K562 (cell line): ENCODE data around the gene SEC63. TPM values are rescaled to one million over a fixed set of nuclear protein-coding genes. Genes with fewer than 3 reads are reported as not detected.
A peak's percentile ranks its signal among the peaks of the same experiment; 100 is the strongest.

Source experiments
- BRF1 ChIP-seq: IDR thresholded peaks from 3 replicates; pipeline ENCODE4 v1.6.1; 2011; ENCODE audit warnings: borderline replicate concordance, mild to moderate bottlenecking; ENCODE audit not compliant: insufficient read length; ENCODE audit errors: extremely low read depth
- CBFA2T2 ChIP-seq: fragments of 450-650 bp; conservative IDR thresholded peaks from 2 replicates; pipeline ENCODE4 v1.6.1; 2017; ENCODE audit warnings: mild to moderate bottlenecking
- CBFA2T3 ChIP-seq: fragments of 450-650 bp; IDR thresholded peaks from 2 replicates; pipeline ENCODE4 v1.6.1; 2017
- CBX1 ChIP-seq: sonication (generic); IDR thresholded peaks from 2 replicates; pipeline ENCODE4 v1.6.1; 2016; ENCODE audit warnings: antibody characterized with exemption, low read depth, mild to moderate bottlenecking
- FOXK1 ChIP-seq: sonication (generic); formaldehyde crosslinking; IDR thresholded peaks from 2 replicates; pipeline ENCODE4 v1.8.0; 2022; ENCODE audit warnings: missing genetic modification reagents, mild to moderate bottlenecking, borderline replicate concordance
- JUNB ChIP-seq: fragments of 450-650 bp; formaldehyde crosslinking; conservative IDR thresholded peaks from 2 replicates; pipeline ENCODE4 v1.4.0; 2020; ENCODE audit warnings: mild to moderate bottlenecking
- KDM1A ChIP-seq, 2 experiments: fragments of 450-650 bp; IDR thresholded peaks; 2 replicates each; pipeline ENCODE4 v1.6.1; 2016; ENCODE audit warnings: mild to moderate bottlenecking in 2 of 2
- MAZ ChIP-seq, 2 experiments: fragments of 450-650 bp in 1 of 2; sonication (generic) in 1 of 2; formaldehyde crosslinking; IDR thresholded peaks in 1 of 2; conservative IDR thresholded peaks in 1 of 2; 2 replicates each; pipeline versions ENCODE4 v1.4.0 to v1.5.0; 2020; ENCODE audit warnings: mild to moderate bottlenecking in 1 of 2, missing genetic modification reagents in 1 of 2
- MLX ChIP-seq, 2 experiments: fragments of 450-650 bp in 1 of 2; sonication (generic) in 1 of 2; formaldehyde crosslinking; conservative IDR thresholded peaks; 2 replicates each; pipeline versions ENCODE4 v1.4.0 to v1.8.1; 2020 to 2022; ENCODE audit warnings: mild to moderate bottlenecking in 1 of 2, missing genetic modification reagents in 1 of 2
- NCOR1 ChIP-seq: fragments of 450-650 bp; IDR thresholded peaks from 2 replicates; pipeline ENCODE4 v1.6.1; 2016; ENCODE audit warnings: mild to moderate bottlenecking, moderate library complexity
- PCBP2 ChIP-seq: fragments of 200-400 bp; formaldehyde crosslinking; IDR thresholded peaks from 2 replicates; pipeline ENCODE4 v1.6.1; 2018; ENCODE audit warnings: low read length, low read depth, mild to moderate bottlenecking, moderate library complexity; ENCODE audit not compliant: poor library complexity, severe bottlenecking
- POU5F1 ChIP-seq: fragments of 150-350 bp; IDR thresholded peaks from 2 replicates; pipeline ENCODE4 v1.6.1; 2014; ENCODE audit warnings: borderline replicate concordance, low read length, low read depth, mild to moderate bottlenecking; ENCODE audit not compliant: partially characterized antibody
- RAD51 ChIP-seq: fragments of 450-650 bp; IDR thresholded peaks from 2 replicates; pipeline ENCODE4 v1.7.1; 2016; ENCODE audit warnings: low read depth, mild to moderate bottlenecking, borderline replicate concordance
- RBBP5 ChIP-seq: fragments of 200-600 bp; sonication (generic); IDR thresholded peaks from 2 replicates; pipeline ENCODE4 v1.6.1; 2012; ENCODE audit warnings: borderline replicate concordance, mild to moderate bottlenecking, low read length, control low read depth, inconsistent platforms; ENCODE audit not compliant: insufficient read depth, poor library complexity, severe bottlenecking
- RCOR1 ChIP-seq, 2 experiments: IDR thresholded peaks; 2 replicates each; pipeline ENCODE4 v1.6.1; 2012; ENCODE audit warnings: low read depth in 2 of 2, low read length in 2 of 2, borderline replicate concordance in 1 of 2, improper control_type of control experiment in 1 of 2
- SIN3B ChIP-seq: fragments of 450-650 bp; IDR thresholded peaks from 2 replicates; pipeline ENCODE4 v1.6.1; 2017; ENCODE audit warnings: low read depth, mild to moderate bottlenecking, moderate library complexity
- SMARCE1 ChIP-seq: fragments of 450-650 bp; IDR thresholded peaks from 2 replicates; pipeline ENCODE4 v1.7.1; 2016; ENCODE audit warnings: mild to moderate bottlenecking
- TAL1 ChIP-seq: fragments of 450-650 bp; IDR thresholded peaks from 2 replicates; pipeline ENCODE4 v1.6.1; 2016; ENCODE audit warnings: mild to moderate bottlenecking
- WHSC1 ChIP-seq: IDR thresholded peaks from one replicate; pipeline ENCODE4 v1.6.1; 2012; ENCODE audit warnings: low read length, control low read depth, inconsistent platforms
- ZKSCAN3 ChIP-seq: fragments of 250-450 bp; sonication (Bioruptor Pico); IDR thresholded peaks from 2 replicates; pipeline ENCODE4 v1.4.0; 2020
- ZNF449 ChIP-seq: fragments of 250-450 bp; sonication (Bioruptor Pico); IDR thresholded peaks from 2 replicates; pipeline ENCODE4 v1.8.0; 2022; ENCODE audit warnings: moderate library complexity, mild to moderate bottlenecking, inconsistent platforms
- ZNF511 ChIP-seq: sonication (generic); formaldehyde crosslinking; IDR thresholded peaks from 2 replicates; pipeline ENCODE4 v1.8.0; 2022; ENCODE audit warnings: mild to moderate bottlenecking, missing genetic modification reagents
- ZNF609 ChIP-seq: sonication (generic); formaldehyde crosslinking; IDR thresholded peaks from 2 replicates; pipeline ENCODE4 v1.8.1; 2023; ENCODE audit warnings: missing genetic modification reagents, mild to moderate bottlenecking, borderline replicate concordance
- polyA plus RNA-seq, 8 experiments: library from polyadenylated mRNA; depleted of rRNA in 4 of 8; stranded (reverse) in 5 of 8; unstranded in 3 of 8; fragments of >200 nt; fragmentation: Nextera tagmentation in 2 of 8; fragmentation: Illumina TruSeq in 1 of 8; extraction: Ambion mirVana in 2 of 8; extraction: Trizol in 1 of 8; gene quantifications; 2 replicates each; pipeline versions ENCODE4 v1.2.1 to v1.2.3, GENCODE V29; 2011 to 2014; ENCODE audit warnings: inconsistent platforms in 1 of 8, missing spikeins in 1 of 8
- total RNA-seq, 7 experiments: library from RNA; depleted of rRNA in 6 of 7; stranded (reverse); fragments of >200 nt in 6 of 7; fragmentation: Illumina TruSeq in 2 of 7; extraction: Trizol in 2 of 7; gene quantifications; 2 replicates each; pipeline versions ENCODE4 v1.2.1 to v1.2.3, GENCODE V29; 2011 to 2021; ENCODE audit warnings: low replicate concordance in 1 of 7

Gene SEC63
- total and polyA plus RNA-seq, 9 of the 15 experiments (the other 6 are each of a cell fraction or from before 2014, with no cell fraction given), result 13.8 to 74.6 (median 28.4) TPM

GRCh38 chr6:107928984-107929383 is 29.0 kb downstream of the SEC63 start (continued):
- no peak for TF ChIP-seq ZNF609 (CRISPR knock-in tag)
- TF ChIP-seq RAD51, result no peak
- TF ChIP-seq TAL1, result peak; percentile 33; the same call in 1 of the 2 replicates
- no peak for TF ChIP-seq SMARCE1
- no peak for TF ChIP-seq POU5F1
- TF ChIP-seq NCOR1, result peak; percentile 39; the same call in 1 of the 2 replicates
- peak in 1 of 2 experiments; percentile 84; a peak in 2 of 4 replicates for TF ChIP-seq RCOR1 (IDR thresholded peaks at IDR 0.05; ENCODE audit: borderline replicate concordance in 1 of 2, low read depth in 2 of 2, low read length in 2 of 2)
- no peak for TF ChIP-seq CBX1
- TF ChIP-seq ZKSCAN3, result no peak
- TF ChIP-seq SIN3B, result no peak
- TF ChIP-seq KDM1A (IDR thresholded peaks at IDR 0.05), result peak; percentile 85 to 90
- no peak for TF ChIP-seq ZNF511 (CRISPR knock-in tag)
- TF ChIP-seq MAZ (CRISPR knock-in tag; conservative IDR thresholded peaks at IDR 0.05 in 1 of 2, IDR thresholded peaks at IDR 0.05 in 1 of 2), result no peak
- no peak for TF ChIP-seq ZNF449 (CRISPR knock-in tag)
- TF ChIP-seq BRF1, result no peak
- no peak for TF ChIP-seq PCBP2
- TF ChIP-seq CBFA2T3, result peak; percentile 78
- no peak for TF ChIP-seq JUNB (CRISPR knock-in tag)
- TF ChIP-seq RBBP5, result no peak
- TF ChIP-seq CBFA2T2, result peak; percentile 49; the same call in 1 of the 2 replicates
- no peak for TF ChIP-seq WHSC1
- TF ChIP-seq MLX (CRISPR knock-in tag; conservative IDR thresholded peaks at IDR 0.05), result no peak
- TF ChIP-seq FOXK1 (CRISPR knock-in tag), result no peak
